GM19452 (cell line): ENCODE data around the gene CENPS.
"Not testable (repeated sequence)": the region's sequence is repeated elsewhere in the genome, so short reads cannot be mapped to it uniquely, and the experiment has no call there.

ENCODE experiments used
- ATAC-seq: cut with Tn5 transposase; IDR thresholded peaks from one replicate; pipeline ENCODE4 v1.9.1; 2021; ENCODE audit not compliant: unreplicated experiment

Gene CENPS

DNA sequence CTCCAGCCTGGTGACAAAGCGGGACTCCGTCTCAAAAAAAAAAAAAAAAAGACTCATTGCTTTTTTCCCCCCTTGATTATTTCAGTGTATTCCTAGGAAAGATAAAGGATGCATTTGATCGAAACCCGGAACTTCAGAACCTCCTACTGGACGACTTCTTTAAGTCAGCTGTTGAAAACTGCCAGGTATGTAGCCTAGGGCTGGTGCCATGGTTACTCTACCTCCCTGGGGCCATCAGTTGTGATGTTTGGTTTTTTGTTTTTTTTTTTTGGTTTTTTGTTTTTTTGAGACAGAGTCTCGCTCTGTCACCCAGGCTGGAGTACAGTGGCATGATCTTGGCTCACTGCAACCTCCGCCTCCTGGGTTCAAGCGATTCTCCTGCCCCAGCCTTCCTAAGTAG, 11.5 kb upstream of the CENPS start:
- ATAC-seq: not testable (repeated sequence)

DNA sequence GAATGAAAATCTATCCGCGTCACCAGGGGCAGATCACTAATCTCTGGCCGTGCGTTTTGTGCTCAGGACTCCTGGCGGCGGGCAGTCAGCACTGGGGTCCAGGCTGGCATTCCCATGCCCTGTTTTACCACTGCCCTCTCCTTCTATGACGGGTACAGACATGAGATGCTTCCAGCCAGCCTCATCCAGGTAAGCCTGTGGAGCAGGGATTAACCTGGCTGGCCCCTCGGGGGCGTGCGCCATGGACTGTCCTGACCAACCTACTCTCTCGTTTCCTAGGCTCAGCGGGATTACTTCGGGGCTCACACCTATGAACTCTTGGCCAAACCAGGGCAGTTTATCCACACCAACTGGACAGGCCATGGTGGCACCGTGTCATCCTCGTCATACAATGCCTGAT, 10.9 kb upstream of the CENPS start:
- no peak for ATAC-seq

DNA sequence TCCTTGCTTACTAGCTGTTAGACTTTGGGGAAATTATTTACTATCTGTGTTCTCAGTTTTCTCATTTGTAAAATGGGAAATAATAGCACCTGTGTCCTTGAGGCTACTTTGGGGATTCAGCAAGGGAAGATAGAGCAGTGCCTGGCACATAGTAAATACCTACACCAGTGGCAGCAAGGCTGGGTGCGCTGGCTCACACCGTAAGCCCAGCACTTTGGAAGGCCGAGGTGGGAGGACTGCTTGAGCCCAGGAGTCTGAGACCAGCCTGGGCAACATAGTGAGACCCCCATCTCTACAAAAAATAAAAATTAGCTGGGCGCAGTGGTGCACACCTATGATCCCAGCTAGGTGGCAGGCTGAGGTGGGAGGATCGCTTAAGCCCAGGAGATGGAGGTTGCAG, 8.6 kb upstream of the CENPS start:
- ATAC-seq: no peak

DNA sequence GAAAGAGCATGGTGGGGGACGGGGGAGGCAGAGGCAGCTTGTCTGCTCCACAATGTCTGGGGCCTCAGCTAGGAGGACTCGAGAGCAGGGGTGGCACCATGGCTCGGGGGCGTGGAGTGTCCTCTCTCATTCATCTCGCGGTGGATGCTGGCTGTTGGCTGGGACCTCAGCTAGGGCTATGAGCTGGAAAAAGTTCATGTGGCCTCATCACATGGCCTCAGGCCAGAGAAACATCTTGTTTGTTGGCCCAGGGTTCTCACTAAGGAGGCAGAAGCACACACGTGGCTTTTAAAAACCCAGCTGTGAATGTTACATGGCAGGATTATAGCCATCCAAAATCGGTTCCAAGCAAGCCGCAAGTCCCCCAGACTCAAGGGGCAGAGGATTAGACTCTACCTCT, 6.2 kb upstream of the CENPS start:
- no peak for ATAC-seq

DNA sequence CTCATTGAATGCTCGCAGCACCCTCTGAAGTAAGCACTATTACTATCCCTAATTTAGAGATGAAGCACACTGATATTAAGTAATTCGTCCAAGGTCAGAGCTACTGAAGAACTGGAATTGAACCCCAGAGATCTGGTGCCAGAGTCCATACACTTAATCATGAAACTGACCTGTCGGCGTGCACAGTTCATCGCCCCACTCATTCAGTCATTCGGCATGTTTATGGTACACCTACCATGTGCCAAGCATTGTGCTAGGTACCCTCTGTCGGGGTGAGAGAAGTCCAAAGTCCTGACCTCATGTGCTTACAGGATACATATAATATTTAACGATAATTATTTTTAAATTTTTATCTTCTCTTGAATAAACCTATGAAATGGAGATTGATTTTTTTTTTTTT, 5.6 kb upstream of the CENPS start:
- no peak for ATAC-seq

DNA sequence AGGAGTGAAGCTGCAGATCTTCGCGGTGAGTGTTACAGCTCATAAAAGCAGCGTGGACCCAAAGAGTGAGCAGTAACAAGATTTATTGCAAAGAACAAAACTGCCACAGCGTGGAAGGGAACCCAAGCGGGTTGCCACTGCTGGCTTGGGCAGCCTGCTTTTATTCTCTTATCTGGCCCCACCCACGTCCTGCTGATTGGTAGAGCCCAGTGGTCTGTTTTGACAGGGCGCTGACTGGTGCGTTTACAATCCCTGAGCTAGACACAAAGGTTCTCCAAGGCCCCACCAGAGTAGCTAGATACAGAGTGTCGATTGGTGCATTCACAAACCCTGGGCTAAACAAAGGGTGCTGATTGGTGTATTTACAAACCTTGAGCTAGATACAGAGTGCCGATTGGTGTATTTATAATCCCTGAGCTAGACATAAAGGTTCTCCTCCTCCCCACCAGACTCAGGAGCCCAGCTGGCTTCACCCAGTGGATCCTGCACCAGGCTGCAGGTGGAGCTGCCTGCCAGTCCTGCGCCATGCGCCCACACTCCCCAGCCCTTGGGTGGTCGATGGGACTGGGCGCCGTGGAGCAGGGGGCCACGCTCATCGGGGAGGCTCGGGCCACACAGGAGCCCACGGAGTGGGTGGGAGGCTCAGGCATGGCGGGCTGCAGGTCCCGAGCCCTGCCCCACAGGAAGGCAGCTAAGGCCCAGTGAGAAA, 4.3 kb upstream of the CENPS start:
- not testable (repeated sequence) for ATAC-seq

DNA sequence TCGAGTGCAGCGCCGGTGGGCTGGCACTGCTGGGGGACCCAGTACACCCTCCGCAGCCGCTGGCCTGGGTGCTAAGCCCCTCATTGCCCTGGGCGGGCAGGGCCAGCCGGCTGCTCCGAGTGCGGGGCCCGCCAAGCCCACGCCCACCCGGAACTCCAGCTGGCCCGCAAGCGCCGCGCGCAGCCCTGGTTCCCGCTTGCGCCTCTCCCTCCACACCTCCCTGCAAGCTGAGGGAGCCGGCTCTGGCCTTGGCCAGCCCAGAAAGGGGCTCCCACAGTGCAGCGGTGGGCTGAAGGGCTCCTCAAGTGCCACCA, 3.7 kb upstream of the CENPS start:
- ATAC-seq: not testable (repeated sequence)

DNA sequence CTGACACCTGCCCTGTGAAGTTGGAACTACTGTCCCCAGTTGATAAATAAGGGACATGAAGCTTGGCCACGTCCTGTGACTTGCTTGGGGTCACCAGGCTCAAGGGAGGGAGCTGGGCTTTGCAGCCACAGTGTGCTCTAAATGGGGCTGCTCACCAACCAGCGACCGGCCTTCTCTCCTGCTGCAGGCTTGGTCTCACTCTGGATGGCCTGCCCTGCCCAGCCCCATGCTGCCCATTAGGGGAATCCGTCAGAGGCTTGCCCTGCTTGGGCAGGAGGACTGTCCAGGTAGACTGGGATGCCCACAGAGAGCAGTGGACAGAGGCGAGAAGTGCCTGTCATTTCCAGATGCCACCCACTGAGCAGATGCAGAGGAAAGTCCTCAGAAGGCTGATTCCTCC, 1.2 kb upstream of the CENPS start:
- ATAC-seq: no peak

DNA sequence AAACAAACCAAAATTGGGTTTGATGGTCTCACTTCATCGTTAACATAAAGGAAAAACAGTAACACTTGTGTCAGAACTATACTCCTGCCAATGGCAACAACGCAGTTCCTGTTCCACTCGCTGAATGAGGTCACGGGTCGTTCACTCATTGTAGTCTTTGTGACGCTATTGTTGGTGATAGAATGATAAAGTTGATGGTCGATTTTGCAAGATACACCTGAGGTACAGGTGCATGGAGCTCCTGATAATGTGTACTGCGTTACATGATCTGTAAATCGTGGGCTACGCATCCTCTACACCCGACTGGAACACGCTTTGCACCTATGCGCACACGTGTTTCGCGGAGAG, 391 bp upstream of the CENPS start:
- ATAC-seq: no peak

DNA sequence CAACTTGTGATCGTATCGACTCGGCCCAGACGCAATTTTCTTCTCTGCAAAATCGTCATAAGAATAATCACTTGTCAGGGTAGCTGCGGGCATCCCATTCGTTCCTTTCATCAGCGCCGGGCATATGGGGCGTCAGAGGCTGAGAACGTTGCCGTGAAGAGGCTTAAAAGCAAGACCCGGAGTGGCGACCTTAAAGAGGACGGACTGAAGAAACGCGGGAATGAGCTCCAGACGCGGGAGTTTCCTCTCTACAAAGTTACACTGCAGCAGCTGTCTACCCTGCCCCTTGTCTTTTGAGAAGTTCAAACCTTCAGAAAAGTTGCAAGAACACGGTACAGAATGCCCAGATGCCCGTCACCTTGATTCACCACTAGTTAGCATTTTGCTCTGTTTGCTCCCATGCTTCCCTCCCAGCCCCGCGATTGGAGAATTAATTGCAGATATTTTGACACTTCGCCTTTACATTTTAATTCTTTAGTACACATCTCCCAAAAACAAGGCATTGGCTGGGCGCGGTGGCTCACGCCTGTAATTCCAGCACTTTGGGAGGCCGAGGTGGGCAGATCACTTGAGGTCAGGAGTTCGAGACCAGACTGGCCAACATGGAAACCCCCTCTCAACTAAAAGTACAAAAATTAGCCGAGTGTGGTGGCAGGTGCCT, 967 bp downstream of the CENPS start:
- no peak for ATAC-seq

DNA sequence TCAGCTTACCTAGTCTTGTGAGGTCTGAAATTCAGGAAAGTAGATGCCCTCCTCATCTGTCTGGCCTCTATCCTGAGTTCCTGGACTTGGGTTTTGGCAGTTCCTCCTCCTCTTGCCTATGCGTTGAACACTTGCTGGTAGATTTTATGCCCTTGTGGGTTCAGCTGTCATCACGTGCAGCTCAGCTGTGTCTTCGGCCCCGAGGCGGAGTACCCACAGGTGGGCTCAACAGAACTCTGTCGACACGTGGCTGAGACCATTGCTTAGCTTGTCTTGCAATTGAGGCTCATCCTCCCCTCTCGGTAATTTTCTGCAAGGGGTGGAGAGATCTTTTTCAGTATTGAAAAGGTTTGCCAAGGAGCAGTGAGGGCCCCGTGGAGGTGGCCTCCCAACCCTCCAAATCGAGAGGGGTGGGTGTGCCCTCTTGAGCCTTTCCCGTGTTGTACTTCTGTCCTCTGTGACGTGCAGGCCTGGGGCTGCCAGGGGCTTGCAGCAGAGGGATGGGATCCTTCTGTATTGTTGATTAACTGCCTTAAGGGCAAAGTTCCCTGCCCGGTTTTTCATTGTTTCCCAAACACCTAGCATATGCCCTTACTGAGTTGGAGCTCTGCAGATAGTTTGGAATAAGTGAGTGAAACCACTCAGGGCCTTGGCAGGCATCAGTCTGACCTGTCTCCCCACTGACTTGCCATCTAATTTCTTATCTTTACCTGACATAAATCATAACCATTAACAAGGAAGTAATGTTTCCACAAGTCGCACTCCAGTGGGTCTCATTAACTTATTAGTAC, 2.9 kb downstream of the CENPS start:
- no peak for ATAC-seq

DNA sequence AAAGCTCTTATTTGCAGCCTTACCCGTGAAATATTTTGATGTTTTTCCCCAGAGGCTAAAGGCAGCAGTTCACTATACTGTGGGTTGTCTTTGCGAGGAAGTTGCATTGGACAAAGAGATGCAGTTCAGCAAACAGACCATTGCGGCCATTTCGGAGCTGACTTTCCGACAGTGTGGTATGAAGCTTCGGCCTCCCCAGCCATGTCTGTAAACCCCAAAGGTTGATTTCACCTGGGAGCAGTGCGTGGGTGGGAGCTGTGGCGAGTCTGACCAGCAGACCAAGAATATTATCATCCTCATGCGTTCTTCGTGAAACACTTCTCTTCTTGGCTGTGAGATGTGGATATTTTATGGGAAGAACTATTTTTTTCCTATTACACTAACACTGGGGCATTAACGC, 3.6 kb downstream of the CENPS start:
- no peak for ATAC-seq

DNA sequence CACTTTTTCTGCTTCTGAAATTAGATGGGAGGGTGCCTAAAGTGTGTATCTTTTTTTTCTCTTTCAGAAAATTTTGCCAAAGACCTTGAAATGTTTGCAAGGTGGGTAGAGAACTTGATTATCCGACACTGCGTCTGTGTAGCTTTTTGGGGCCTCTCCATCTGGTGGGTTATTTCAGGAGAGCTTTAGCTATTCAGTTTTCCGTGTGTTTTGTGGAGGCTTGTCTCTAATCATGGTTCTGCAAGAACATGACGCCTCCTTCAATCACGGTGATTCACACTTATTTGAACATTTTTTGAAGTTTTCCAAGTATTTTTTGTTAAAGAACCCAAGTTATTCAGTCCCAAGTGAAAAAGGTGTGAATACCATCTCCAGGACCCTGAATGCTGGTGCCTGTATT, 4.4 kb downstream of the CENPS start:
- ATAC-seq: no peak

DNA sequence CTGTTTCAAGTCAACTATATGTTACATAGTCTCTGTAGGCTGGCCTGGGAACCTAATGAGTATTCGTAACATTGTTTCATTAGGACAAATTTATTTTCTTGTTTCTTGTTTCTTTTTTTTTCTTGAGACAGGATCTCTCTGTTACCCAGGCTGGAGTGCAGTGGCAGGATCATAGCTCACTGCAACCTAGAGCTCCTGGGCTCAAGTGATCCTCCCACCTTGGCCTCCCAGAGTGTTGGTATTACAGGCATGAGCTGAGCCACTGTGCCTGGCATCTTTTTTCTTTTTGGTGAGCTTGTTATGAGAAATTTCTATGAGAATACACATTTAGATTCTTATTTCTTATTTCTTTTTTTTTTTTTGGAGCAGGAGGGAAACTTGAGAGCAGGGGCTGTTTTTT, 6.8 kb downstream of the CENPS start:
- no peak for ATAC-seq

DNA sequence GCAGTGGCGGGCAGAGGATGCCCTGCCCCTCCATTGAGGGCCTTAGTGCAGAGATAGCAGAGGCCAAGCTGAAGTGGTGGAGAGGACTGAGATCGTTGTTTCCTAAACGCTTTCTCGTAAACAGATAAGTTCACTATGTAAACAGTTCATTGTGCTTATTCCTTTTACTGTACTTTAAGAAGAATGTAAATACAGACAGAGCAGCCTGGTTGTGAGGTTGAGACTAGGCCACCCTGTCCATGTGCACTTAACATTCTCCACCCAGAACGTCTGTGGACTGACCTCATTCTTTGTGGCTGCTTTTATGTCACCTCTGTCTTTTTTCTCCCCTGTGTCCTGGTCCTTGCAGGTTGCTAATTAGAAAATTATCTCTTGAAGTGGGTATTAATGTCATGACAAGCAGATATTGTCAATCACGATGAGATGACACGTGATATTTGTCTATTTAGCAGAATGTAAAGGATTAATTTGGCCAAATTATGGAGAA, 8.5 kb downstream of the CENPS start:
- no peak for ATAC-seq

DNA sequence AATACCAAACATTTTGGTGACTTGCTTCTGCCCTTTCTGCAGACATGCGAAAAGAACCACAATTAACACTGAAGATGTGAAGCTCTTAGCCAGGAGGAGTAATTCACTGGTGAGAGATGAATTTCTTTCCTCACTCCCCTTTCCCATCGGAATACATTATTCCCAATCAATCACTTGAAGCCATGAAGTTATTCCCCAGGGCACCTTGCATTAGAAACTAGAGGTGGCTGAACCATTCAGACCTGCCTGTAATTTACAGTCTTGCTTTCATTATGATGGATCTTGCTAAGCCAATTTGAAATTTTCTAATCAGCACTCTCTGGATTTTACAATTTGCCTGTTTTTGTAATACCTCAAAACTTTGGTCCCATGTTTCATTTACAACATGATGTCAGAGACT, 10.1 kb downstream of the CENPS start:
- ATAC-seq: no peak

DNA sequence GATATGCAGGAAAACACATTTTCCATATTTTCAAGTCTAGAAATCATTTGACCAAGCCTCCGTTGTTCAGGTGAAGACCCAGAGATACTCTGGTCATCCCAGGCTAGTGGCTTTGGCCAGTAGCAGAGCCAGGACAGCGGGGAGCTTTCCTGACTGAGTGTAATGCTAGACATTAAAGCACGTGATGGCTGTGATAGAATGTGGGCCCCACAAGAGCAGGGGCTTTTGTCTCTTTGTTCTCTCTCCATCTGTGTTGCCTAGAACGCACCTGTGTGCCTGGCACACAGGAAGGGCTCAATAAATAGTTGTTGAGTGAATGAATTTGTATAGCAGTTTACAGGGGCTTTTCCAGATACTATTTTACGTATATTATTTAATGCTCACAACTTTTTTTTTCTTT, 10.6 kb downstream of the CENPS start:
- no peak for ATAC-seq

DNA sequence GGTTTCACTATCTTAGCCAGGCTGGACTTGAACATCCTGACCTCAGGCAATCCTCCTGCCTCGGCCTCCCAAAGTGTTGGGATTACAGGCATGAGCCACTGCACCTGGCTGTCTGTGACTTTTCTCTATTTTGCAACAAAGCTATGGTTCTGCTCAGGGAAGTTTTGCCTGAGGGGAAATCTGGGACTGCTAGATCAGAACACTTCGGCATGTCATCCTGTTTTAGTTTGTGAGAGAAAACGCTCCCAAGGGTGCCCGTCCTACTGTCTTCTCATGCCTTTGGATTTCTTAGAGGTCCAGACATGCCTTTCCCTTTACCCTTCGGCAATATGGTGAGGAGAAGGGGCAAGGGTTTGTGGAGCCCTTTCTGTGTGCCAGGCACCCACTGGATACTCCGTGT, 14.0 kb downstream of the CENPS start:
- ATAC-seq: no peak

DNA sequence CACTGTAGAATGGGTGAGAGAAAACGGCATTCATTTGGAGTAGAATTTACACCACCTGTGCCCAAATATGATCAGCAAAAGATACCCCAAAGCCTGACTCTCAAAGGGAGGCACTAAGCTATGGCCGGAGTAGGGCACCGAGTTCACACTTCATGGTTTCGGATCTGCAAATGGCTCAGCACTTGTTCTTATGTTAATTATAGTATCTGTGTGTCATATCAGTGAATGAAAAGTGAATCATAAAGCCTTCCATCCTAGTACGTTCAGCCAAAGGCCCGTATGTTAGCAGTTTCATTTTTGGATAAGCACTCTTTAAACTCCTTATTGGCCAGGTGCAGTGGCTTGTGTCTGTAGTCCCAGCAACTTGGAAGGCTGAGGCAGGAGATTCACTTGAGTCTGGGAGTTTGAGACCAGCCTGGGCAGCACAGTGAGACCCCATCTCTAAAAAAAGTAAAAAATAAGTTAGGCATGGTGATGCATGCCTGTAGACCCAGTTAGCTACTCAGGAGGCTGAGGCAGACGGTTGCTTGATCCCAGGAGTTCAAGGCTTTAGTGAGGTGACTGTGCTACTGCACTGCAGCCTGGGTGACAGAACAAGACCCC, 14.7 kb downstream of the CENPS start:
- ATAC-seq: no peak

DNA sequence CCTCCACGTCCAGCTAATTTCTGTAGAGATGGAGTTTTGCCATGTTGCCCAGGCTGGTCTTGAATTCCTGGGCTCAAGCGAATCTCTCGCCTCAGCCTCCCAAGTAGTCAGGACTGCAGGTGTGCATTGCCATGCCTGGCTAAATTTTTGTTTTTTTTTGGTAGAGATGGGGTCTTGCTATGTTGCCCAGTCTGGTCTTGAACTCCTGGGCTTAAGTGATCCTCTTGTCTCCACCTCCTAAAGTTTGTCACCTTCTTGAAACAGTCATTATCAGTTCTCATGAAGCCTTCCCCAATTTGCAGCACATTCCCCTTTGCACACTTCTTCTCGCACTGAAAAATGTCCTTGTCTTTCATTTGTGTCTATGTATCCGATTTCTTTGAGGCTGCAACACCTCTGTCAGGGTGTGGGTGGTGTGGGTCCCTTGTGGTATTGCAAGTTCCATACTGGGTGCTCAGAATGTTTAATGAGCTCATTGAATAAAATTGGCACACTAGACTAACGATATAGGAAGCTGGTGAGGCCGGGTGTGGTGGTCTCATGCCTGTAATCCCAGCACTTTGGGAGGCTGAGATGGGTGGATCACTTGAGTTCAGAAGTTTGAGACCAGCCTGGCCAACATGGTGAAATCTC, 16.7 kb downstream of the CENPS start:
- no peak for ATAC-seq

DNA sequence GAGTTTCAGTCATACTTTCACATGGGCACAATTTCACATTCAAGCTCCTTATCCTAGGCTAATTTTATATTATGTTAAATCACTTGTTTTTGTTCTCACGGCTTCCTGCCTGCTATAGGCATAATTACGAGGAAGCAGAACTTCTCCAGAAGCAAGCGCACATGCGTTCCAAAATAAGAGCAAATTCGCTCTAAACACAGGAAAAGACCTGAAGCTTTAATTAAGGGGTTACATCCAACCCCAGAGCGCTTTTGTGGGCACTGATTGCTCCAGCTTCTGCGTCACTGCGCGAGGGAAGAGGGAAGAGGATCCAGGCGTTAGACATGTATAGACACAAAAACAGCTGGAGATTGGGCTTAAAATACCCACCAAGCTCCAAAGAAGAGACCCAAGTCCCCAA, 19.5 kb downstream of the CENPS start, which contains the start of gene CORT:
Gene CORT (plus strand): TSS at position 281 of the 400 bp plus-strand sequence. CDS start 193 bp downstream, outside the sequence.
- no peak for ATAC-seq
